ENCODE results near the gene GABRE.

DNA sequence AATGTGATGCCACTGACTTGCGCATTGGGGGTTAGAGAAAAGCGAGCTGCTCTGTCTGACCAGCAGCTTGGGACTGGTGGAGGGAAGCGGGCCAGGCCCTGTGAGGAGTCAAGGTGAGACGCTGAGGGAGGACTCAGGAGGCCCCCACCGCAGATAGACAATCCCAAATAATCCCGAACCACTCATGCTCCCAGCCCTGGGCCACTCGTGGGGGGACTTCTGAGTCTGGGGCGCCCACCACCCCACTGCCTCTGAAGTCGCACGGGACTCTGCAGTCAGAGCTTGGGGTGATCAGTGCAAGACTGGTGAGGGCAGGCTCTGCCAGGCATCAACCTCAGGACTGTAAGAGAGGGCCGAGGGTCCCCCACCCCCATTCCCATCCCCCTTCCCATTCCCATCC is 54.9 kb downstream of the GABRE start:
- TF ChIP-seq HDGF (IDR thresholded peaks at IDR 0.05) (no peak), STAT1 (conservative IDR thresholded peaks at IDR 0.05) (no peak), RBBP5 (conservative IDR thresholded peaks at IDR 0.05) (no peak), KDM1A (IDR thresholded peaks at IDR 0.05; ENCODE audit: borderline replicate concordance) (no peak), CTCF (IDR thresholded peaks at IDR 0.05 in 2 of 3, conservative IDR thresholded peaks at IDR 0.05 in 1 of 3; ENCODE audit: control insufficient read depth in 2 of 3, extremely low read depth in 1 of 3, insufficient read depth in 1 of 3, low read depth in 3 of 3, low read length in 3 of 3) (no peak), NFYB (IDR thresholded peaks at IDR 0.05; ENCODE audit: insufficient read depth, low read depth, low read length) (no peak), ELK1 (IDR thresholded peaks at IDR 0.05; ENCODE audit: low read depth, low read length) (no peak), EED (IDR thresholded peaks at IDR 0.05; ENCODE audit: low read depth) (no peak)
